Subcutaneous abdominal adipose tissue (tissue), 5 donors: ENCODE results near the gene TMEM132A.
A peak's percentile ranks its signal among the peaks of the same experiment; 100 is the strongest.
"Not testable (repeated sequence)": the region's sequence is repeated elsewhere in the genome, so short reads cannot be mapped to it uniquely, and the experiment has no call there.

Experiments
- H3K27ac ChIP-seq: one replicate; pipeline ENCODE4 v1.7.0; 2013; ENCODE audit warnings: low read depth, mild to moderate bottlenecking, inconsistent platforms, low read length, moderate library complexity
- H3K27me3 ChIP-seq, 5 donors: one replicate each; pipeline ENCODE4 v1.7.0; 2013; ENCODE audit warnings: low read length in 5 of 5, inconsistent platforms in 1 of 5; ENCODE audit not compliant: control insufficient read depth in 5 of 5, insufficient read depth in 4 of 5
- H3K36me3 ChIP-seq, 5 donors: one replicate each; pipeline ENCODE4 v1.7.0; 2013; ENCODE audit warnings: low read length in 5 of 5; ENCODE audit not compliant: control insufficient read depth in 5 of 5, insufficient read depth in 5 of 5
- H3K4me1 ChIP-seq, 5 donors: one replicate each; pipeline ENCODE4 v1.7.0; 2013; ENCODE audit warnings: low read length in 5 of 5, mild to moderate bottlenecking in 3 of 5, moderate library complexity in 1 of 5; ENCODE audit not compliant: control insufficient read depth in 5 of 5, insufficient read depth in 5 of 5
- H3K4me3 ChIP-seq, 5 donors: one replicate each; pipeline ENCODE4 v1.7.0; 2013; ENCODE audit warnings: low read length in 5 of 5, low read depth in 1 of 5
- H3K9ac ChIP-seq, 5 donors: one replicate each; pipeline ENCODE4 v1.7.0; 2013; ENCODE audit warnings: low read length in 5 of 5, mild to moderate bottlenecking in 4 of 5, moderate library complexity in 3 of 5
- H3K9me3 ChIP-seq, 5 donors: one replicate each; pipeline ENCODE4 v1.7.0; 2013; ENCODE audit warnings: low read length in 5 of 5; ENCODE audit not compliant: control insufficient read depth in 5 of 5
- donor health status: healthy.
- donor health status: healthy.
- donor health status: healthy.
- donor health status: healthy.
- donor health status: healthy.

TMEM132A gene

GRCh38 chr11:60905047-60905446 is 19.2 kb upstream of the TMEM132A start:
- Histone ChIP-seq H3K36me3 (peaks cover 10 to 39% (median 36%) of the 10 kb centered on the region in 5 donors), H3K27ac (peak overlapping the region; percentile 96), H3K9me3 (no peaks in the 10 kb centered on the region), H3K4me3 (peak overlapping the region in 4 of 5 donors; percentile 73 to 95 (median 86)), H3K9ac (peak overlapping the region; percentile 41 to 94 (median 86)), H3K27me3 (peaks cover 0 to 4% (median 0%) of the 10 kb centered on the region in 5 donors), H3K4me1 (peaks cover 16 to 30% (median 24%) of the 10 kb centered on the region in 5 donors)

- H3K4me1 ChIP-seq = peaks cover 16 to 33% (median 24%) of the 10 kb centered on the region in 5 donors
- no peaks in the 10 kb centered on the region for H3K9me3 ChIP-seq
- peaks cover 8 to 33% (median 31%) of the 10 kb centered on the region in 5 donors for H3K36me3 ChIP-seq
- H3K9ac ChIP-seq = peak overlapping the region; percentile 84 to 97 (median 91)
- peak overlapping the region; percentile 73 to 95 (median 80) for H3K4me3 ChIP-seq
- peaks cover 0 to 4% (median 0%) of the 10 kb centered on the region in 5 donors for H3K27me3 ChIP-seq
- peak overlapping the region; percentile 96 for H3K27ac ChIP-seq
Measured at GRCh38 chr11:60905551-60906113, 18.6 kb upstream of the TMEM132A start.

- Histone ChIP-seq H3K27me3 (peaks cover 0 to 4% (median 0%) of the 10 kb centered on the region in 5 donors), H3K4me3 (peak within 1 kb of the TSS; percentile 73 to 95 (median 80)), H3K9ac (peak within 1 kb of the TSS; percentile 86 to 98 (median 94)), H3K27ac (peak within 1 kb of the TSS; percentile 96), H3K36me3 (peaks cover 7 to 26% (median 23%) of the 10 kb centered on the region in 5 donors), H3K9me3 (no peaks in the 10 kb centered on the region), H3K4me1 (peaks cover 20 to 40% (median 29%) of the 10 kb centered on the region in 5 donors)
Measured at GRCh38 chr11:60906132-60906972, 17.9 kb upstream of the TMEM132A start, which contains the start of gene PRPF19. PRPF19 (minus strand) TSS chr11:60906585; CDS start chr11:60906382, 203 bp downstream.

- Histone ChIP-seq H3K36me3 (peaks cover 0 to 1% (median 0%) of the 10 kb centered on the region in 5 donors), H3K27ac (no peak overlapping the region), H3K9me3 (no peaks in the 10 kb centered on the region), H3K4me3 (no peak overlapping the region), H3K4me1 (peaks cover 27 to 60% (median 44%) of the 10 kb centered on the region in 5 donors), H3K27me3 (peaks cover 0 to 4% (median 0%) of the 10 kb centered on the region in 5 donors), H3K9ac (no peak overlapping the region)
Measured at GRCh38 chr11:60908803-60909202, 15.5 kb upstream of the TMEM132A start.

GRCh38 chr11:60909680-60910280 is 14.5 kb upstream of the TMEM132A start:
- not testable (repeated sequence) for H3K27me3 ChIP-seq, H3K9me3 ChIP-seq, H3K9ac ChIP-seq, H3K36me3 ChIP-seq, H3K4me3 ChIP-seq, H3K27ac ChIP-seq
- H3K4me1 ChIP-seq = peaks cover 24 to 65% (median 49%) of the 10 kb centered on the region in 5 donors

GRCh38 chr11:60910281-60910687 is 14.0 kb upstream of the TMEM132A start:
- H3K36me3 ChIP-seq = no peaks in the 10 kb centered on the region
- H3K4me3 ChIP-seq = no peak overlapping the region
- no peak overlapping the region for H3K27ac ChIP-seq
- H3K9me3 ChIP-seq = no peaks in the 10 kb centered on the region
- peaks cover 22 to 65% (median 49%) of the 10 kb centered on the region in 5 donors for H3K4me1 ChIP-seq
- peaks cover 0 to 4% (median 0%) of the 10 kb centered on the region in 5 donors for H3K27me3 ChIP-seq
- H3K9ac ChIP-seq = no peak overlapping the region

- peaks cover 20 to 65% (median 49%) of the 10 kb centered on the region in 5 donors for H3K4me1 ChIP-seq
- no peaks in the 10 kb centered on the region for H3K36me3 ChIP-seq
- H3K9ac ChIP-seq = no peak overlapping the region
- no peaks in the 10 kb centered on the region for H3K9me3 ChIP-seq
- peaks cover 0 to 4% (median 0%) of the 10 kb centered on the region in 5 donors for H3K27me3 ChIP-seq
- H3K4me3 ChIP-seq = peak overlapping the region in 1 of 5 donors; percentile 36
- peak overlapping the region; percentile 23 for H3K27ac ChIP-seq
Measured at GRCh38 chr11:60910711-60911380, 13.4 kb upstream of the TMEM132A start.

GRCh38 chr11:60912223-60912850 is 11.9 kb upstream of the TMEM132A start:
- no peaks in the 10 kb centered on the region for H3K27me3 ChIP-seq
- no peaks in the 10 kb centered on the region for H3K9me3 ChIP-seq
- H3K4me3 ChIP-seq = no peak overlapping the region
- H3K4me1 ChIP-seq = peaks cover 18 to 65% (median 56%) of the 10 kb centered on the region in 5 donors
- no peaks in the 10 kb centered on the region for H3K36me3 ChIP-seq
- peak overlapping the region in 1 of 5 donors; percentile 83 for H3K9ac ChIP-seq
- no peak overlapping the region for H3K27ac ChIP-seq

GRCh38 chr11:60912851-60913528 is 11.3 kb upstream of the TMEM132A start:
- H3K4me1 ChIP-seq = peaks cover 18 to 65% (median 56%) of the 10 kb centered on the region in 5 donors
- peak overlapping the region; percentile 79 to 96 (median 94) for H3K9ac ChIP-seq
- H3K27me3 ChIP-seq = no peaks in the 10 kb centered on the region
- H3K36me3 ChIP-seq = no peaks in the 10 kb centered on the region
- H3K9me3 ChIP-seq = no peaks in the 10 kb centered on the region
- peak overlapping the region; percentile 76 to 93 (median 88) for H3K4me3 ChIP-seq
- H3K27ac ChIP-seq = peak overlapping the region; percentile 94
